NCI-H2227 (cell line): ENCODE measurements around the gene SLC46A3.
A peak's percentile ranks its signal among the peaks of the same experiment; 100 is the strongest.
"Not testable (repeated sequence)": the region's sequence is repeated elsewhere in the genome, so short reads cannot be mapped to it uniquely, and the experiment has no call there.

Source experiments
- DNase-seq: peaks from one replicate; lab custom pipeline; 2025; ENCODE audit not compliant: unreplicated experiment; lab: John Stamatoyannopoulos, UW

The SLC46A3 gene

DNA sequence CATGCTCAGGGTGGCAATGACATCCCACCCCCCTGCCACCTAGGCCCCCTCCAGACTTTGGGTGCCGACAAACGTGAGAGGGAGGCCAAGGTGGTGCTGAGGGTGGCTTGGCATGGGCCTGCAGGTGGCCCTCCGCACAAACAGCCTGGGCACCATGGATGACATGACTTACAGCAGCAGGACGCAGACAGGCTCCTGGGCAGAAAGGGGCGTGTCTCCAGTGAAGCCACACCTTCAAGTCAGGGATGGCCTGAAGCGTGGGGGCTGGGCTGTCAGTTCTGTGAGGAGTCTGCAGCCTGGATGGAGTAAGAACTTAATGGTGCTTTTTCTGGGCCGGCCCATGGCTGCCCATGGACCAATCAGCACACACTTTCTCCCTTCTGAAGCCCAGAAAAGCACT, 34.5 kb downstream of the SLC46A3 start:
- peak; percentile 7 for DNase-seq

DNA sequence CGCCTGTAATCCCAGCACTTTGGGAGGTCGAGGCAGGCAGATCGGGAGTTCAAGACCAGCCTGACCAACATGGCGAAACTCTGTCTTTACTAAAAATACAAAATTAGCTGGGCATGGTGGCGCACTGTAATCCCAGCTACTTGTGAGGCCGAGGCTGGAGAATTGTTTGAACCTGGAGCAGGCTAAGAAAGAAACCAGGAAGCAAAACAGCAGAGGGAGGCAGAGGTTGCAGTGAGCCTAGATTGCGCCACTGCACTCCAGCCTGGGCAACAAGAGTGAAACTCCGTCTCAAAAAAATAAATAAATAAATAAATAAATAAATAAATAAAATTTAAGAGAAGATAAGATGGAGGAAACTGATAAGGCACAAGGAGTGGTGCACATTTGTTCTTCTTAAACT, 35.6 kb downstream of the SLC46A3 start:
- DNase-seq = not testable (repeated sequence)

DNA sequence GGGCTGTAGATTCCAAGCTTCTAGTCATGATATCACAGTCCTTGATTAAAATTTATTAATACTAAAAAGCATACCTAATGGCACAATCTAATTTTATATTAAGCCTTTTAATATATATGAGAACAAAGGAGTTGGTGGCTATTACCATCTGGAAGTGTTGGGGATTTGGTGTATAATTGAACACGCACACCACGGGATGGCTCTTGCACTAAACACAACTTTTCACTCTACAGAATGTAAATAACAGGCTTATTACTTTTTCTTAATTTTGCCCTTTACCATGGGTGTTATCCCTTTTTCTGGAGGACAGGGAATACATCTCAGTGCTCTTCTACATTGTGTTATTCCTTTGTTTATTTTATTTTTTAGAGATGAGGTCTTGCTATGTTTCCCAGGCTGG, 38.2 kb downstream of the SLC46A3 start:
- DNase-seq = no peak

DNA sequence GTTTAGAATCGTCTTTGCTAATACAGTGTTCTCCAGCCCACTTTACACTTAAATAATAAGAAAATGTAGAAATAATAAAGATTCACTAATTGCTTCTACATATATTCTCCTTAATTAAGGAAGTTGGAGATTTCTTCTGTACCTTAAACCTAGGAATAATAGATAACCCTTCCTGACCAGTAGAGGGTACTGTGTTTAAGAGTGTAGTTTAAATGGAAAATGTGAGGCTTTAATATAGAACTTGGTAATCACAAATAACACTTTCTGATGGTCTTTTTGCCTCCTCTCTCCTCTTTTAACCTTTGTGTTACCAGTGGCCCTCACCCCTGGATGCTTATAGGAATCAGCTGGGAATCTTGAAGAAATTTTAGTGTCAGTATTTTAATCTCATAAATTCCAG, 39.1 kb downstream of the SLC46A3 start:
- no peak for DNase-seq

DNA sequence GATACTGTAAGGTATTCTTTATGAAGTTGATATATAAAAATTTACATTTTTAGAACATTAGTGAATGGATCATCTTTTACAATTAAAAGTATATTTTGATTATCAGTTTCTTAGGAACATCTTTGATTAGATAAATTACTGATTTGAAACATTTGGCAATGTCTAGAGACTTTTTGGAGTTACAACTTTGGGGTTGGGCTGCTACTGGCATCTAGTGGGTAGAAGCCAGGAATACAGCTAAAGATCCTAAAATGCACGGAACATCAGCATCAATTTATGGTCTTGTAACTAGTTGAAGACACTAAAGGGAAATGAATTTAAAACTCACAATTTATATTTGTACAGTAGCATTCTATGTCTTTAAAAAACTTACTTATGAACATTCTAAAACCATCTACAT, 40.0 kb downstream of the SLC46A3 start:
- DNase-seq = no peak

DNA sequence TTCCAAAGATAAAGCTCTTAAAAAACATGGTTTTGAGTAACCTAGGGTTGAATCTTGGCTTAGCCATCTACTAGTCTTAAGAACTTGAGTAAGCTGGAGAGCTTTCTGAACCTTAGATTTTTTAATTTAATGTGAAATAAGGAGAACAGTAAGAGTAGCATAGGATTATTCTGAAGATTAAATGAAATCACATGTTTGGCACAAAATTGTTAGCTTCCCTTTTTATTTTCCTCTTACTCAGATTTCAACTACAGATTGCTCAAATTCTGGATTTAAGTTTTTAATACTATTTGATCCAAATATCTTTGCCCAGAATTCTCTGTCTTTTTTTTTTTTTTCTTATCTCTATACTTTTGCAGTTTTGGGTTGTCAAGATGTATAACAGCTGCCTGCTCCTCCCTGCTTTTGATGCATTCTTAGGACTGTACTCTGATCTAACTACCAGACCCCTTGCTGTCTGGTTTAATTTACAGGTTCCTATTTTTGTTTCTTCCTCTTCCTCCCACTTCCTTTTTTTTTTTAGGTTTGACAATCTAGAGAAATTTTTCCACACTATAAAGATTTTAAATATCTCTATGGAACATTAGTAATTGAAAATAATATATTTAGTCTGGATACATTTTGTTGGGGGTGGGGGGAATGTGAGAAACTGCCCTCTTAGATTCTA, 47.5 kb downstream of the SLC46A3 start:
- no peak for DNase-seq

DNA sequence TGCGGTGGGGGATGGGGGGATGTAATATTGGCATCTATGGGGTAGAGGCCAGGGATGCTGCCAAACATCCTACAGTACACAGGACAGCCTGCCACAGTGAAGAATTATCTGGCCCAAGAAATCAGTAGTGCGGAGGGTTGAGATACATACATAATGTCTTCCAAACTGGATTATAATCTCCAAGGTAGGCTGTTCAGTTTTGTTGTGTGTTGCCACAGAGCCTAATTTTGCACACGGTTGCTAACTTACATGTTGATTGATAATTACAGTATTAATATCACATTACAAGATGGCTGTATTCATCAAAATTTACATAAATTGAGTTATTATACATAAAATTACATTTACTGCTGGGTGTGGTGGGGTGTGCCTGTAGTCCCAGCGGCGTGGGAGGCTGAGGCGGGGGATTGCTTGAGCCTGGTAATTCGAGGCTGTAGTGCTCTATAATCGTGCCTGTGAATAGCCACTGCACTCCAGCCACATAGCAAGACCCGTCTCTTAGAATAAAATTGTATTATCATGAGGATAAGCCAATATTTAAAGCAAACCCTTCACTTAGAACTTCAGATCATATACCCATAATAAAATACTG, 51.8 kb downstream of the SLC46A3 start:
- DNase-seq = no peak

DNA sequence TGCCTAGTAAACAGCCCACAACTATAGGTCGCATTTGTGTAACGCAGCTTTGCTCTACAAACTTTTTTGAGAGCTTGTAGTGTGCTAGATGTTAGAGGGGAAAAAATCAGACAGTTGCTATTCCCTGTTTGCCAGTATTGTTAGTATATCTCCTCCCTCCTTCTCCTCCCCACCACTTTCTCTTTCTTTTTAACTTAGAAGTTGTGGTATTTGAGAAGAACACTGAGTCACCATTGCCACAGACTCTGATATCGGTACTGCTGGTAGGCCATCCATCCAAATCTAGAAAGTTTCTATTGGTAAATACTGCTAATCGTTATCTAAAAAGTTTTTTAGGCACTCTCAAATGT, 59.2 kb downstream of the SLC46A3 start:
- DNase-seq = no peak

DNA sequence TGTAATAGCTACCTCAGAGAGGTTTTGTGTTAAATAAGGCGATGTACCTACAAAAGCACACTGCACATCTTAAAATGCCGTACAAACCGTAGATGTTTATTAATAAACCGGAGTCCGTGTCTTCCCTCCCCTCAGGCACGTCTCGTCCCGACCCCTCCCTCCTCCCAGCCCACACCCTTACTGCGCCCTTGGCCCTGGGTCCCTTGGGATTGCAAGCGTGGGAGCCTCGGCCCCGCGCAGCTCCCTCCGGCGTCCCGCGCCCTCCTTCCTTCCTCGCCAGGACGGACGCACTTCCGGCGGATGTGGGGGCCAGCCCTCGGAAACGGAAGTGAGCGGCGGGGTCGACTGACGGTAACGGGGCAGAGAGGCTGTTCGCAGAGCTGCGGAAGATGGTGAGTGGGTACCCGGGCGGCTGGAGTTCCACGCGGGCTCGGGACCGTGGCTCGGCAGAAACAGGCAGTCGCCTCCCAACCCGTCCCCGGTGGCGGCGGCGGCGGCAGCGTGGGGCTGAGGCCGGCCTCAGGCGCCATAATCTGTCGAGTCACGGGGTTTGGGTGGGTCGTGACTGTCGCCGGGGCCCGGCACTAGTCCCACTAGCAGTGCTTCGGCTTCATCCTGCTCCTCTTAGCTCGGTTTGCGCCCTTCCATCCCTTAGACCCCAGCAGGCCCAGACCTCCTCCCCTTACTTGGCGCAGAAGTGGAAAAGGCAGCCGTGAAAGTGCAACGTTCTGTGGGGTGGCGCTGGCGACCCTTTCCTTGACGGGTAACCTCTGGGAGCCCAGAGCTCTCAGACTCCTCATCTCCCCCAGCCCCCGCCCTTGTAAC, 59.8 kb downstream of the SLC46A3 start, which contains the start of gene POMP:
TSS of gene POMP (plus strand) at position 335 of the 825 bp plus-strand sequence. CDS start at position 390, 55 bp downstream.
- peak; percentile 85 for DNase-seq

DNA sequence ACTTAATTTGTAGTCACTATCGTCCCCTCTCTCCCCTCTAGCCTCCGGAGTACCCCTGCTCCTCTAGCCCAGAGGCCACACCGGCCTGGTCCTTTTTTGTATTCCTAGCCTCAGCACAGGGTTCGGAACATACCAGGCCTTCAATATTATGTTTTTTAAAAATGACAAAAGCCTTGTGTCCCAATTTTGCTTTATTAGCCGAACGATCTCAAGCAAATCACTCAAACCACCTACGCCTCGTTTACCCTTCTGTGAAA, 60.3 kb downstream of the SLC46A3 start:
- peak; percentile 18 for DNase-seq

DNA sequence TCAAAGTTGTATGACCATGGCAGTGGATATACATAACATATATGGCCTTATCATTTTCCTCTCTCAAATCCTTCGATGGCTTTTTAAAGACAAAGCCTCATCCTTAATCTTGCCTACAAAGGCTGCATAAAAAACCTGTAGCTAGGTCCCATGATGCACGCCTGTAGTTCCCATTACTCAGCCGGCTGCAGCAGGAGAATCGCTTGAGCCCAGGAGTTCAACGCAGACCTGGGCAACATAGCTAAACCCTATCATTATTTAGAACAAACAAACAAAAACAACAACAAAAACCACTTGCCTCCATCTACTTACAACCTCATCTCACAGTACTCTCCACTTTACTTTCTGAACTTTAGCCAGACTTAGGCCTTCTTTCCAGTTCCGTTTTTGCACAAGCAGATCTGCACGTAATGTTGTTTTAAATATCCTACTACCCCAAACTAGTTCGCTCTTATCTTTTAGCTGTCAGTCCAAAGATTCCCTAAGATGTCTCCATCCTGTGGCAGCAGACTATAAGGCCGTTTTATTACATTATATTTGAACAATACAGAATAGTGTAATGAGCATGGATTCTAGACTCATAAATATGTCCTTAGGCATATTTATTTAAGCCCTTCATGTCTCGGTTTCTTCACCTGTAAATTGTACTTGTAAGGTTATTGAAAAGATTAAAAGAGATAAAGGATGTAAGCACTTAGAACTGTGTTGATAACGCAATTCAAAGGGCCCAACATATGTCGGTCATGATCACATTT, 60.8 kb downstream of the SLC46A3 start:
- peak; percentile 5 for DNase-seq

DNA sequence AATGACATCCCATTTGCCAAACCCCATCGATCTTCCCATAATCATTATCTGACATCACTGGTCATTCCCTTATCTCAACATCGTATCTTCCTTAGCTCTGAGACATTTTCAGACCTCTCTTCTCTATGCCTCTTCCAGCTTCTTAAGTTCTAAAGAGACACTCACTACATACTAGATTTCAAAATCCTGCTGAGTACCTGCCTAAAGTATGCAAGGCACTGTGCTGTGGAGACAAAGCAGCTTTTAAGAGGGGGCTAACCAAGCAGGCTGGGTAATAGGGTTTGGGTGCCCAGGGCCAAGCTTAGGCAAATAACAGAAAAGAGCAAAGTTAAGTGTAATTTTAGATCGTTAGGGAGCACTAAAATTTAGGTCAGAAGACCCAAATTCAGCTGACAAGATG, 63.2 kb downstream of the SLC46A3 start:
- no peak for DNase-seq

DNA sequence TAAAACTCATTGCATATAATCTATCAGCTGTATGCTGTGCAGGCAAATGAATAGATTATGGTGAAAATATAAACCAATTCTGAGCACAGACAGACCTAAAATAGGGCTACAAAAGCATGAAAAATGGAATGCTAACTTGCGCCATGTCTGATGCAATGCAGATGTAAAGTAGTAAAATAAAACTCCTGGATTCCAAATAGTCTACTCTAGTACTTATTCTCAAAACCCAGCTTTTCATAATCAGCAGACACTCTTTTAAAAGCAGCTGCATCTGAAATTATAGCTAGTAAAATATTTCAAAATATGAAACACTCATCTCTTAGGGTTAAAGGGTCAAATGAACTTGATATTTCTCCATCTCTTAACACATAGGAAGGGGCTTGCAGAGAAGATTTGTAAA, 64.5 kb downstream of the SLC46A3 start:
- DNase-seq = no peak

DNA sequence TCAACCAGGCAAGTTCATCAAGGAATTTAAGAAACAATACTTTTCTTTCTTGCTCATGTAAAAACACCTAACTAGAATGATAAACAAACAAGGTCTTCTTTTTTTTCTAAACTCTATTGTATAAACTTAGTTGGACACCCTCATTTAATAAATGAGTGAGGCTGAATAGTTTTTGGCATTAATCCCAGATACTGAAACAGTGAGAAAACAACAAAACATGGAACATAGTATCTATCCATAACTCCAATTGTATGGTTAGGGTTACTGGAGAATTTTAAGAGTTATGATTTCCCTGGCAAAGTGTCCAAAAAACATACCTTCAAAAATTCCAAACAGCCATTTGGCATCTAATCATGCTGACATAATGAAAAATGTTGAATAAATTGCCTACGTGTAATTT, 65.7 kb downstream of the SLC46A3 start:
- no peak for DNase-seq

DNA sequence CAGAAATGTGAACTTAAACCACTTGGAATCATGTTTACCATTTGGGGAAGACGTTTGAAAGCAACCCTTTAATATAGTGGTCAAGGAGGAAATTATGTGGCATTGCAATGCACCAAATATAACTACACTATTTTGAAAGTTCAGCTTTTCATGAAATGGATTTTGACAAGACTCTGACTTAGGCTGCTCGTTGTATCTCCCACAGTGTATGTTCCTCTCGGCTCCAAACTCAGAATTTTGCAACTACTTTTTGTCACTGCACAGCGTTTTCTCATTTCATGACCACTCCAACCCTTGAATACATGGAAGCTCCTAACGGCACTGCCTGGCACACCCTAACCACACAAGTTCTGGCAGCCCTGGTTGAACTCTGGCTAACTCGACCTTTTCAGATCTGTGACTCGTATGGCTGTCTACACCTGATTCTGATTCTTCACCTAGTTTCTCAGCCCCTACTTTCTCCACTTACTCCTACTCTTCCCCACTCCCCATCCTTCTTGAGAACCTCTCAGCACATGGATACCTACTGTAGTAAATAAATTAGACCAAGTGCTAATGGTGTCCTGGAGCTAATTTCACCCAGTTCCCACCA, 66.9 kb downstream of the SLC46A3 start:
- no peak for DNase-seq

DNA sequence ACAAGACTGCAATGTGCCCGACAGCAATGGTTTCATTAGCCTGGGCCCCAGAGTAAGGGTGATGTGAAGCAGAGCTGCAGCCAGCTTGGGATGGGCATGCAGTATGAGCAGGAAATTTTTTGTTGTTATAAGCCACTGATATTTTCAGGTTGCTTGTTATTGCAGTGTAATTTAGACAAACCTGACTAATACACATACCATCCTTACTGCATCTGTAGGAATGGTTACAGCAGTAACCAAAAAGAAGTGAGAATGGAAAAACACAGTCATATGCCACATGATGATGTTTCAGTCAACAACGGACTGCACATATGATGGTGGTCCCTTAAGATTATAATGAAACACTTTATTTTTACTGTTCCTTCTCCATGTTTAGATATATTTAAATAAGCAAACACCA, 68.5 kb downstream of the SLC46A3 start:
- DNase-seq = no peak
